H1 (cell line): ENCODE data around the gene CDH26. TPM values are rescaled to one million over a fixed set of nuclear protein-coding genes. Genes with fewer than 3 reads are reported as not detected.

Experiments
- CTCF ChIA-PET: fragments of 300-600 bp; sonication (Branson Sonifier 250); formaldehyde crosslinking; loops from one replicate; lab custom pipeline; 2021; ENCODE audit not compliant: partially characterized antibody; lab: Charles Lee
- POLR2A ChIA-PET: fragments of 300-600 bp; sonication (Branson Sonifier 250); formaldehyde crosslinking; loops from one replicate; lab custom pipeline; 2021; ENCODE audit warnings: inconsistent platforms; ENCODE audit not compliant: partially characterized antibody; lab: Charles Lee
- DNase-seq, 2 experiments: peaks; one replicate each; pipeline versions ENCODE4 v3.0.0 to v3.0.0-alpha.2; 2010 to 2022; ENCODE audit warnings: low spot score in 2 of 2, low read depth in 1 of 2, mixed read lengths in 1 of 2
- FAIRE-seq: peaks from 2 replicates; lab custom pipeline; 2011; peaks lifted over from hg19 to GRCh38; lab: Jason Lieb, UNC
- H2AFZ ChIP-seq: 2 replicates; pipeline ENCODE4 v1.8.1; 2012; ENCODE audit warnings: low read length, inconsistent platforms
- H2AK5ac ChIP-seq: 2 replicates; pipeline ENCODE4 v1.6.1; 2013; ENCODE audit warnings: low read depth, low read length
- H2BK120ac ChIP-seq: replicated peaks from 2 replicates; pipeline ENCODE3; 2013; ENCODE audit warnings: low read depth, low read length, inconsistent platforms
- H2BK12ac ChIP-seq: 2 replicates; pipeline ENCODE4 v1.6.1; 2013; ENCODE audit warnings: low read depth, low read length
- H2BK15ac ChIP-seq: 2 replicates; pipeline ENCODE4 v1.6.1; 2013; ENCODE audit warnings: low read length
- H2BK20ac ChIP-seq: 2 replicates; pipeline ENCODE4 v1.6.1; 2013; ENCODE audit warnings: low read length
- H2BK5ac ChIP-seq: 2 replicates; pipeline ENCODE4 v1.6.1; 2013; ENCODE audit warnings: low read depth, low read length
- H3K14ac ChIP-seq: 2 replicates; pipeline ENCODE4 v1.6.1; 2013; ENCODE audit warnings: inconsistent platforms; ENCODE audit not compliant: insufficient read length
- H3K18ac ChIP-seq: 2 replicates; pipeline ENCODE4 v1.6.1; 2013; ENCODE audit warnings: low read length; ENCODE audit errors: extremely low read depth
- H3K23ac ChIP-seq: 2 replicates; pipeline ENCODE4 v1.6.1; 2013; ENCODE audit warnings: inconsistent platforms; ENCODE audit not compliant: insufficient read length
- H3K23me2 ChIP-seq: 2 replicates; pipeline ENCODE4 v1.6.1; 2013; ENCODE audit warnings: low read depth, low read length
- H3K27ac ChIP-seq: 2 replicates; pipeline ENCODE4 v1.6.1; 2011; ENCODE audit warnings: low read depth, low read length, inconsistent platforms
- H3K27me3 ChIP-seq, 4 experiments: replicated peaks in 1 of 4; 1 replicate in 1 of 4; 2 replicates in 3 of 4; pipeline versions ENCODE4 v1.6.1 to v1.8.1; 2011 to 2013; ENCODE audit warnings: low read length in 3 of 4, mild to moderate bottlenecking in 3 of 4, inconsistent platforms in 2 of 4, mixed read lengths in 2 of 4, moderate library complexity in 1 of 4; ENCODE audit not compliant: control insufficient read depth in 3 of 4, insufficient read depth in 3 of 4; ENCODE audit errors: extremely low read depth in 1 of 4
- H3K36me3 ChIP-seq, 4 experiments: 2 replicates each; pipeline versions ENCODE4 v1.6.1 to v1.8.1; 2011 to 2013; ENCODE audit warnings: mild to moderate bottlenecking in 4 of 4, low read length in 3 of 4, moderate library complexity in 2 of 4, control low read depth in 1 of 4, inconsistent platforms in 1 of 4; ENCODE audit not compliant: insufficient read depth in 4 of 4, control insufficient read depth in 2 of 4
- H3K4ac ChIP-seq: replicated peaks from 2 replicates; pipeline ENCODE3; 2013; ENCODE audit warnings: low read length, low read depth, mixed read lengths, inconsistent platforms; ENCODE audit not compliant: insufficient read length
- H3K4me1 ChIP-seq, 4 experiments: replicated peaks in 1 of 4; 1 replicate in 1 of 4; 2 replicates in 3 of 4; pipeline versions ENCODE4 v1.6.1 to v1.8.1; 2011 to 2013; ENCODE audit warnings: low read length in 3 of 4, inconsistent platforms in 2 of 4, mixed read lengths in 1 of 4; ENCODE audit not compliant: insufficient read depth in 4 of 4, control insufficient read depth in 3 of 4
- H3K4me2 ChIP-seq, 2 experiments: 2 replicates each; pipeline versions ENCODE4 v1.6.1 to v1.8.1; 2011 to 2013; ENCODE audit warnings: low read depth in 2 of 2, low read length in 2 of 2, control low read depth in 1 of 2, inconsistent platforms in 1 of 2, mild to moderate bottlenecking in 1 of 2; ENCODE audit not compliant: insufficient read depth in 1 of 2
- H3K4me3 ChIP-seq, 4 experiments: fragments of 200-600, 300-600 bp in 1 of 4; sonication (generic), shearing (Covaris generic), sonication (Bioruptor Twin) in 1 of 4; 2 replicates each; pipeline versions ENCODE4 v1.5.1 to v1.8.1; 2011 to 2016; ENCODE audit warnings: low read length in 4 of 4, low read depth in 3 of 4, control low read depth in 2 of 4, inconsistent platforms in 2 of 4, mild to moderate bottlenecking in 2 of 4, mixed read lengths in 1 of 4, moderate library complexity in 1 of 4; ENCODE audit not compliant: insufficient read depth in 2 of 4; ENCODE audit errors: extremely low read depth in 1 of 4
- H3K56ac ChIP-seq: replicated peaks from 2 replicates; pipeline ENCODE3; 2013; ENCODE audit warnings: low read depth, mild to moderate bottlenecking, mixed read lengths, low read length, inconsistent platforms; ENCODE audit not compliant: insufficient read length
- H3K79me1 ChIP-seq: 2 replicates; pipeline ENCODE4 v1.6.1; 2013; ENCODE audit warnings: low read depth, low read length, control low read depth
- H3K79me2 ChIP-seq, 2 experiments: 2 replicates each; pipeline versions ENCODE4 v1.6.1 to v1.8.1; 2012 to 2013; ENCODE audit warnings: low read length in 2 of 2, mild to moderate bottlenecking in 2 of 2, inconsistent platforms in 1 of 2; ENCODE audit not compliant: insufficient read depth in 2 of 2, control insufficient read depth in 1 of 2
- H3K9ac ChIP-seq, 4 experiments: replicated peaks in 1 of 4; 1 replicate in 1 of 4; 2 replicates in 3 of 4; pipeline versions ENCODE4 v1.6.1 to v1.8.1; 2011 to 2013; ENCODE audit warnings: low read depth in 3 of 4, low read length in 3 of 4, control low read depth in 2 of 4, mild to moderate bottlenecking in 2 of 4, moderate library complexity in 2 of 4, inconsistent platforms in 1 of 4; ENCODE audit errors: extremely low read depth in 1 of 4
- H3K9me3 ChIP-seq, 2 experiments: 2 replicates each; pipeline versions ENCODE4 v1.6.1 to v1.8.1; 2012 to 2013; ENCODE audit warnings: mild to moderate bottlenecking in 2 of 2, moderate library complexity in 2 of 2, control low read depth in 1 of 2, inconsistent platforms in 1 of 2, low read depth in 1 of 2, low read length in 1 of 2, mixed read lengths in 1 of 2; ENCODE audit not compliant: insufficient read depth in 2 of 2
- H4K20me1 ChIP-seq, 2 experiments: replicated peaks in 1 of 2; 2 replicates each; pipeline versions ENCODE3 to v1.8.1; 2011 to 2013; ENCODE audit warnings: inconsistent platforms in 2 of 2, low read length in 2 of 2, mild to moderate bottlenecking in 1 of 2; ENCODE audit not compliant: insufficient read depth in 2 of 2, control insufficient read depth in 1 of 2
- H4K5ac ChIP-seq: 2 replicates; pipeline ENCODE4 v1.6.1; 2013; ENCODE audit warnings: low read length, low read depth, mixed read lengths, inconsistent platforms; ENCODE audit not compliant: insufficient read length
- H4K8ac ChIP-seq: 2 replicates; pipeline ENCODE4 v1.8.0; 2013; ENCODE audit warnings: mild to moderate bottlenecking, moderate library complexity, low read length, inconsistent platforms; ENCODE audit not compliant: insufficient read depth; ENCODE audit errors: extremely low read depth
- H4K91ac ChIP-seq: replicated peaks from 2 replicates; pipeline ENCODE3; 2013; ENCODE audit warnings: low read length, mixed read lengths, inconsistent platforms; ENCODE audit not compliant: insufficient read length
- ASH2L ChIP-seq: fragments of 200-600, 300-600 bp; sonication (generic); IDR thresholded peaks from one replicate; pipeline ENCODE4 v1.7.1; 2017; ENCODE audit warnings: low read length
- ATF2 ChIP-seq: IDR thresholded peaks from 2 replicates; pipeline ENCODE4 v1.6.1; 2012; ENCODE audit warnings: low read length, inconsistent platforms
- ATF3 ChIP-seq: IDR thresholded peaks from 2 replicates; pipeline ENCODE4 v1.6.1; 2011; ENCODE audit warnings: low read depth, mild to moderate bottlenecking, low read length; ENCODE audit not compliant: insufficient read depth
- BCL11A ChIP-seq, 2 experiments: IDR thresholded peaks; one replicate each; pipeline ENCODE4 v1.6.1; 2011; ENCODE audit warnings: low read depth in 2 of 2, low read length in 2 of 2, mild to moderate bottlenecking in 2 of 2
- BRCA1 ChIP-seq: IDR thresholded peaks from 2 replicates; pipeline ENCODE4 v1.6.1; 2012; ENCODE audit warnings: low read depth, low read length, improper control_type of control experiment
- CEBPB ChIP-seq: IDR thresholded peaks from 2 replicates; pipeline ENCODE4 v1.6.1; 2012; ENCODE audit warnings: low read depth, low read length
- JUN ChIP-seq: IDR thresholded peaks from 2 replicates; pipeline ENCODE4 v1.6.1; 2011; ENCODE audit warnings: low read depth, mild to moderate bottlenecking, improper control_type of control experiment, low read length
- KDM1A ChIP-seq: fragments of 200-600, 300-600 bp; sonication (generic); IDR thresholded peaks from 2 replicates; pipeline ENCODE4 v1.7.1; 2016; ENCODE audit warnings: mild to moderate bottlenecking, low read length, borderline replicate concordance
- RBBP5 ChIP-seq: IDR thresholded peaks from 2 replicates; pipeline ENCODE4 v1.7.1; 2012; ENCODE audit warnings: low read depth, mild to moderate bottlenecking, inconsistent platforms, low read length, moderate library complexity, borderline replicate concordance
- SIX5 ChIP-seq: IDR thresholded peaks from 2 replicates; pipeline ENCODE4 v1.6.1; 2011; ENCODE audit warnings: mild to moderate bottlenecking, low read depth, low read length
- SP1 ChIP-seq: IDR thresholded peaks from 2 replicates; pipeline ENCODE4 v1.6.1; 2011; ENCODE audit warnings: low read depth, low read length
- SP2 ChIP-seq: IDR thresholded peaks from 2 replicates; pipeline ENCODE4 v1.6.1; 2012; ENCODE audit warnings: mild to moderate bottlenecking, low read length, inconsistent platforms
- SUZ12 ChIP-seq: fragments of 200-600 bp; sonication (generic); IDR thresholded peaks from 2 replicates; pipeline ENCODE4 v1.6.1; 2012; ENCODE audit warnings: mild to moderate bottlenecking, inconsistent platforms, low read length, moderate library complexity, mixed read lengths
- YY1 ChIP-seq: IDR thresholded peaks from 2 replicates; pipeline ENCODE4 v1.6.1; 2011; ENCODE audit warnings: low read depth, mild to moderate bottlenecking, low read length
- WGBS, 2 experiments: shearing (Covaris generic) in 1 of 2; methylation state at CpG; one replicate each; pipeline versions ENCODE4 v1.1.6 to v1.1.7; 2013 to 2015; ENCODE audit warnings: low lambda C conversion rate in 2 of 2, mixed read lengths in 2 of 2, inconsistent platforms in 1 of 2, low coverage in 1 of 2, missing lambda C conversion rate in 1 of 2; ENCODE audit not compliant: insufficient replicate concordance in 2 of 2, insufficient coverage in 1 of 2, insufficient read length in 1 of 2; ENCODE audit errors: extremely low coverage in 1 of 2, missing lambda C conversion rate in 1 of 2; 5-methylcytosine and 5-hydroxymethylcytosine counted together
- polyA plus RNA-seq, 7 experiments: library from polyadenylated mRNA; depleted of rRNA in 3 of 7; stranded (reverse) in 5 of 7; unstranded in 2 of 7; fragments of >200 nt in 5 of 7; fragments of 200-250 nt in 2 of 7; gene quantifications; 1 replicate in 5 of 7; 2 replicates in 1 of 7; 4 replicates in 1 of 7; pipeline versions ENCODE4 v1.2.1 to v1.2.3, GENCODE V29; 2011 to 2013; ENCODE audit warnings: missing spikeins in 2 of 7, mixed read lengths in 2 of 7
- total RNA-seq: library from RNA; stranded (reverse); fragmentation: NEBNext Ultra II Directional; extraction: Animal tissue kit (Norgen Biotek cat#: 25700); gene quantifications from 2 replicates; pipeline ENCODE4 v1.2.1, GENCODE V29; 2021

The CDH26 gene
- total and polyA plus RNA-seq, 2 of the 8 experiments (the other 6 are each of a cell fraction or from before 2014, with no cell fraction given) = 1.5 to 1.7 TPM

- FAIRE-seq = no peak
- Histone ChIP-seq H2BK12ac (no peak overlapping the region), H2BK5ac (no peak overlapping the region), H3K4me2 (no peak overlapping the region), H3K9me3 (no peaks in the 10 kb centered on the region), H3K14ac (no peak overlapping the region), H2BK20ac (no peak overlapping the region), H3K27me3 (no peaks in the 10 kb centered on the region), H3K79me2 (no peaks in the 10 kb centered on the region), H3K23ac (no peak overlapping the region), H3K18ac (no peak overlapping the region), H4K20me1 (no peaks in the 10 kb centered on the region), H3K9ac (no peak overlapping the region), H3K56ac (no peak overlapping the region), H2AFZ (no peak overlapping the region), H4K8ac (no peak overlapping the region), H3K4me3 (no peak overlapping the region), H3K4ac (no peak overlapping the region), H4K5ac (no peak overlapping the region), H4K91ac (no peak overlapping the region), H2BK15ac (no peak overlapping the region), H2AK5ac (no peak overlapping the region), H3K23me2 (no peaks in the 10 kb centered on the region), H3K79me1 (no peaks in the 10 kb centered on the region), H2BK120ac (no peak overlapping the region), H3K27ac (no peak overlapping the region), H3K4me1 (no peaks in the 10 kb centered on the region), H3K36me3 (no peaks in the 10 kb centered on the region)
- POLR2A ChIA-PET = no interaction called here
- CTCF ChIA-PET = interaction anchor here (0.6 to 1.4 kb wide), 2 partner anchors 13 to 64 kb away, joined by 3 to 5 read pairs; partner anchors contain the start of gene CDH26
- 95% methylated on average over 1 of the region's 1 CpG; no CpG with 5 or more reads in 1 of the 2 experiments for WGBS, 2 experiments
- DNase-seq = no peak
- TF ChIP-seq ATF3 (no peak), RBBP5 (no peak), SP2 (no peak), CEBPB (no peak), KDM1A (no peak), BCL11A (IDR thresholded peaks at IDR 0.05; ENCODE audit: low read depth in 2 of 2, low read length in 2 of 2) (no peak), ASH2L (no peak), SP1 (no peak), ATF2 (no peak), YY1 (no peak), BRCA1 (no peak), JUN (no peak), SIX5 (no peak), SUZ12 (no peak)
Observed at GRCh38 chr20:59971428-59971827, 13.2 kb downstream of the CDH26 start.
